Mucosa of descending colon (tissue), 3 donors: ENCODE measurements around the gene TMEM91. TPM values are rescaled to one million over a fixed set of nuclear protein-coding genes. Genes with fewer than 3 reads are reported as not detected.
A peak's percentile ranks its signal among the peaks of the same experiment; 100 is the strongest.

Experiments used
- ATAC-seq: fragments of 200-7000 bp; cut with Tn5 transposase; one replicate; pipeline ENCODE4 v1.9.1; 2020; ENCODE audit warnings: mild to moderate bottlenecking, moderate library complexity
- DNase-seq, 3 donors: peaks; one replicate each; pipeline ENCODE4 v3.0.0-alpha.2; 2020
- H3K36me3 ChIP-seq: fragments of 200-600 bp; one replicate; pipeline ENCODE4 v1.8.0; 2021; ENCODE audit warnings: low read depth, mild to moderate bottlenecking
- H3K4me1 ChIP-seq: fragments of 200-600 bp; one replicate; pipeline ENCODE4 v1.8.0; 2021; ENCODE audit warnings: low read depth, mild to moderate bottlenecking
- H3K4me3 ChIP-seq: fragments of 200-600 bp; one replicate; pipeline ENCODE4 v1.8.0; 2021; ENCODE audit warnings: mild to moderate bottlenecking
- H3K9me3 ChIP-seq: fragments of 200-600 bp; one replicate; pipeline ENCODE4 v1.8.0; 2021; ENCODE audit warnings: mild to moderate bottlenecking
- intact Hi-C, 2 donors: fragments of 100-400 bp; cut with DNase I in 1 of 2; cut with micrococcal nuclease in 1 of 2; formaldehyde crosslinking; loops; one replicate each; pipeline versions ENCODE4 v1.11.0 to v1.11.1; 2022; cut with DNase I, micrococcal nuclease
- total RNA-seq, 3 donors: library from RNA; stranded (reverse); fragmentation: NEBNext Ultra II Directional in 2 of 3; extraction: Animal tissue kit (Norgen Biotek cat#: 25700) in 2 of 3; gene quantifications; one replicate each; pipeline versions ENCODE4 v1.2.1 to v1.2.4, GENCODE V29; 2021 to 2023
- TF ChIP-seq, protein P1 (sequence below): fragments of 200-600 bp; IDR thresholded peaks from one replicate; pipeline ENCODE4 v1.8.0; 2022; ENCODE audit warnings: antibody characterized with exemption, mild to moderate bottlenecking
- donor health status: DM: no; HTN: no; CAD: no; lungs with moderate emphysema.
- donor health status: DM: no; HTN: no; CAD: no.
- donor health status: DM: no; HTN: yes; CAD: no.

Gene TMEM91
- total RNA-seq, 3 donors from 2014 or later = 3.8 to 15.2 (median 5.6) TPM

DNA sequence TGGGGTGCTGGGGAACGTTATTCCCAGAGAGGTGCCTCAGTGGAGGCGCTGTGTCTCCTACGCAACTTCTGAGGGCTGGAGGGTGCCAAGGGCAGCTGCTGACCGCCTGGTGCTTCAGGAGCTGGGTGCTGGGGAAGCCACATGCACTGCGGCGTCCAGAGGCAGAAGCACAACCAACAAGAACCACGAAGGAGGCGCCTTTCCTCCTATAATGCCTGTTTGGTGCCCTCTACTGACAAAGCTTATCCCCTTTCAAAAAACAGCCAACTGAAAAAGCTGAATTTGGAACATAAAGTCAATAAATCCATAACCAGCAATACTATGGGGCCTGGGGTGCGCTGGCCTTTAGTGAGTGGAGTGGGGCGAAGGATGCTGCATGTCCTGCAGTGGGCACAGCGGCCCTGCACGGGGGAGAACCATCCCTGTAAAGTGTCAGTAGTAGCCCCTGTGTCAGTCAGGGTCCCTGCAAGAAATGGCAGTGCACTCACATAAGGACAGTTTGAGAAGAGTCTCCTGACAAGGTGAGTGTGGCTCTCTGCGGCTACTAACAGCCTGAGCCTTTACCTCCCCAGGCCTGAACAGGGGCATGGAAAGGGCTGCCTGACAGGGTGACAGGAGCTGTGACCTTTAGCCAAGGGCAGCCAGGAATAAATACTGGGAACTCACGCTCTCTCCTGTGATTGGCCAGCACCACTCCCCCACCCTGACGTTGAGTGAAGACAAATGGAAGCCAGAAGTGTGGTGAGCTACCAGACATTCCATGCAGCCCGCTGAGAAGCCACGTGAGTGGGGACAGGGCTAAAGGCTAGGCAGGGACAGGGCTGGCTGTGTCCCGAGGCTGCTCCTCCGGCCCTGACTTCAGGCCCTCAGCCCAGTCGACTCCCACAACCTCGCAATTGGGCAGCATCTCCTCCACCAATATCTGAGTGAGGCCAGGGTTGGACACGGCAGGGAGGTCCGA, 55.4 kb downstream of the TMEM91 start:
- peak in 1 of 3 donors; percentile 21 for DNase-seq
- H3K4me3 ChIP-seq = no peak overlapping the region
- H3K36me3 ChIP-seq = no peaks in the 10 kb centered on the region
- ATAC-seq = no peak
- TF ChIP-seq, protein P1, sequence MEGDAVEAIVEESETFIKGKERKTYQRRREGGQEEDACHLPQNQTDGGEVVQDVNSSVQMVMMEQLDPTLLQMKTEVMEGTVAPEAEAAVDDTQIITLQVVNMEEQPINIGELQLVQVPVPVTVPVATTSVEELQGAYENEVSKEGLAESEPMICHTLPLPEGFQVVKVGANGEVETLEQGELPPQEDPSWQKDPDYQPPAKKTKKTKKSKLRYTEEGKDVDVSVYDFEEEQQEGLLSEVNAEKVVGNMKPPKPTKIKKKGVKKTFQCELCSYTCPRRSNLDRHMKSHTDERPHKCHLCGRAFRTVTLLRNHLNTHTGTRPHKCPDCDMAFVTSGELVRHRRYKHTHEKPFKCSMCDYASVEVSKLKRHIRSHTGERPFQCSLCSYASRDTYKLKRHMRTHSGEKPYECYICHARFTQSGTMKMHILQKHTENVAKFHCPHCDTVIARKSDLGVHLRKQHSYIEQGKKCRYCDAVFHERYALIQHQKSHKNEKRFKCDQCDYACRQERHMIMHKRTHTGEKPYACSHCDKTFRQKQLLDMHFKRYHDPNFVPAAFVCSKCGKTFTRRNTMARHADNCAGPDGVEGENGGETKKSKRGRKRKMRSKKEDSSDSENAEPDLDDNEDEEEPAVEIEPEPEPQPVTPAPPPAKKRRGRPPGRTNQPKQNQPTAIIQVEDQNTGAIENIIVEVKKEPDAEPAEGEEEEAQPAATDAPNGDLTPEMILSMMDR = no peak
- H3K4me1 ChIP-seq = peaks cover 5% of the 10 kb centered on the region
- intact Hi-C loops = no loop called here
- no peaks in the 10 kb centered on the region for H3K9me3 ChIP-seq

DNA sequence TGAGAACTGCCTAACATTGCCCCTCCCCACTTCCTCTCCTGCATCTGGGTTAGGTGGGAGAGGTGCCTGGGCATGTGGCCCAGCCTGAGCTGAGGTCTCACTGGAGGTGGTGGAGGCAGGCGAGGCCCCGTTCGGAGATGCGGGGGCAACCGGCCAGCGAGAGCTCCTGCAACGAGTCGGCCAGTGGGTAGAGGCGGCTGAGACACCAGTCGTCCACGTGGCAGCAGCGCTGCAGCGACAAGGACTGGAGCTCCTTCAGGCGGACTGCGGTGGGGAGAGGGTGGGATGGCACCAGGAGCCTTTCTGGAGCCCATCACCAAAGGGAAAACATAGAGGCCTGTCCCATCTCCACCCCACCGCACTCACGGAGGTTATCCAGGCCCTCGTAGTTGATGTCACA, 56.8 kb downstream of the TMEM91 start:
- no peak overlapping the region for H3K4me3 ChIP-seq
- no peak for ATAC-seq
- intact Hi-C loops = no loop called here
- peaks cover 2% of the 10 kb centered on the region for H3K4me1 ChIP-seq
- no peaks in the 10 kb centered on the region for H3K9me3 ChIP-seq
- DNase-seq = peak in 2 of 3 donors; percentile 15 to 50
- H3K36me3 ChIP-seq = no peaks in the 10 kb centered on the region
- TF ChIP-seq, protein P1 = no peak

Other genes starting within 250 kb of the TMEM91 start
- 10 to 100 TPM in 2 of 3 donors, 1 to 10 TPM in 1; 9.1 to 45.4 (median 41.2) TPM for gene CYP2S1, start 183.3 kb upstream of the TMEM91 start, total RNA-seq
- 10 to 100 TPM in 2 of 3 donors, 1 to 10 TPM in 1; 7.3 to 93.6 (median 19.3) TPM for gene AXL, start 157.3 kb upstream of the TMEM91 start, total RNA-seq
- 100 to 1,000 TPM; 155 to 234 (median 190) TPM for gene HNRNPUL1, start 112.2 kb upstream of the TMEM91 start, total RNA-seq
- gene CCDC97, start 66.4 kb upstream of the TMEM91 start, total RNA-seq = 10 to 100 TPM; 26.2 to 29.6 (median 27.0) TPM
- 10 to 100 TPM in 2 of 3 donors, 1 to 10 TPM in 1; 8.2 to 39.6 (median 21.8) TPM for gene TGFB1, start 22.6 kb upstream of the TMEM91 start, total RNA-seq
- gene B9D2, start 12.4 kb upstream of the TMEM91 start, total RNA-seq = 10 to 100 TPM in 1 of 3 donors, 1 to 10 TPM in 2; 7.0 to 11.3 (median 9.1) TPM
- gene EXOSC5, start 20.8 kb downstream of the TMEM91 start, total RNA-seq = 10 to 100 TPM; 12.5 to 16.4 (median 13.3) TPM
- 10 to 100 TPM; 16.6 to 22.5 (median 17.3) TPM for gene BCKDHA, start 21.3 kb downstream of the TMEM91 start, total RNA-seq
- gene B3GNT8, start 50.8 kb downstream of the TMEM91 start, total RNA-seq = 10 to 100 TPM; 28.8 to 69.4 (median 34.3) TPM
- 10 to 100 TPM; 38.9 to 61.0 (median 47.5) TPM for gene DMAC2, start 63.4 kb downstream of the TMEM91 start, total RNA-seq
- not detected for gene ERICH4, start 66.6 kb downstream of the TMEM91 start, total RNA-seq
- gene CEACAM21, start 199.6 kb downstream of the TMEM91 start, total RNA-seq = 1 to 10 TPM; 1.4 to 2.1 (median 1.9) TPM